OCI-LY7 (cell line): Measurements from ENCODE around the gene FSIP1.

ENCODE experiments used
- CTCF ChIP-seq: fragments of 200-600 bp; sonication (generic); conservative IDR thresholded peaks from 2 replicates; pipeline ENCODE4 v1.5.1; 2014; ENCODE audit warnings: mild to moderate bottlenecking, antibody characterized with exemption, low read length, moderate library complexity, mixed read lengths
- EZH2phosphoT487 ChIP-seq: fragments of 200-600 bp; sonication (generic); IDR thresholded peaks from 2 replicates; pipeline ENCODE4 v1.6.1; 2018; ENCODE audit warnings: low read depth, borderline replicate concordance, mild to moderate bottlenecking, mixed run types, antibody characterized with exemption, low read length, moderate library complexity, mixed read lengths

GRCh38 chr15:39792025-39792843, 9.6 kb upstream of the FSIP1 start:
- TF ChIP-seq CTCF (no peak), EZH2phosphoT487 (no peak)
